ENCODE measurements around the gene AFDN.
A peak's percentile ranks its signal among the peaks of the same experiment; 100 is the strongest.

Gene AFDN

GRCh38 chr6:167841981-167842380 is 15.3 kb downstream of the AFDN start:
- no peak for DNase-seq

- no peak for DNase-seq
These were observed 15.7 kb downstream of the AFDN start for GRCh38 chr6:167842457-167842856.

- DNase-seq, result no peak
These were observed 16.3 kb downstream of the AFDN start for GRCh38 chr6:167843023-167843422.

- no peak for DNase-seq
These were observed 19.1 kb downstream of the AFDN start for GRCh38 chr6:167845856-167846255.

GRCh38 chr6:167846997-167847606 is 20.4 kb downstream of the AFDN start:
- no peak for DNase-seq

GRCh38 chr6:167847936-167848335 is 21.2 kb downstream of the AFDN start:
- no peak for DNase-seq

- DNase-seq, result no peak
These were observed 22.1 kb downstream of the AFDN start for GRCh38 chr6:167848783-167849182.

- DNase-seq, result no peak
These were observed 23.2 kb downstream of the AFDN start for GRCh38 chr6:167849846-167850459.

- no peak for DNase-seq
These were observed 24.1 kb downstream of the AFDN start for GRCh38 chr6:167850782-167851181.

GRCh38 chr6:167851370-167851952 is 24.8 kb downstream of the AFDN start:
- DNase-seq, result no peak

GRCh38 chr6:167855825-167856425 is 29.2 kb downstream of the AFDN start:
- no peak for DNase-seq

GRCh38 chr6:167856474-167856873 is 29.8 kb downstream of the AFDN start:
- DNase-seq, result no peak

- DNase-seq, result peak; percentile 31
These were observed 30.4 kb downstream of the AFDN start for GRCh38 chr6:167856999-167857660.

GRCh38 chr6:167858086-167858591 is 31.4 kb downstream of the AFDN start:
- no peak for DNase-seq

GRCh38 chr6:167858842-167859664 is 32.3 kb downstream of the AFDN start:
- no peak for DNase-seq

GRCh38 chr6:167860550-167861226 is 34.0 kb downstream of the AFDN start:
- DNase-seq, result no peak

- DNase-seq, result no peak
These were observed 34.7 kb downstream of the AFDN start for GRCh38 chr6:167861424-167861823.

GRCh38 chr6:167863897-167864296 is 37.2 kb downstream of the AFDN start:
- DNase-seq, result no peak

- DNase-seq, result no peak
These were observed 39.9 kb downstream of the AFDN start for GRCh38 chr6:167866642-167867041.

GRCh38 chr6:167870321-167870720 is 43.6 kb downstream of the AFDN start:
- DNase-seq, result no peak

- DNase-seq, result no peak
These were observed 46.0 kb downstream of the AFDN start for GRCh38 chr6:167872538-167873210.
